Erythroblast (primary cell): ENCODE results near the gene LIAS.

Source experiments
- GATA1 ChIP-seq: IDR thresholded peaks from 2 replicates; pipeline ENCODE4 v1.6.1; 2011; ENCODE audit warnings: low read depth, mild to moderate bottlenecking, control low read depth, low read length, moderate library complexity
- POLR2A ChIP-seq: IDR thresholded peaks from 2 replicates; pipeline ENCODE4 v1.6.1; 2011; ENCODE audit warnings: mild to moderate bottlenecking, low read length

- TF ChIP-seq POLR2A, result no peak
- TF ChIP-seq GATA1, result no peak
Observed at GRCh38 chr4:39464886-39465501, 6.1 kb downstream of the LIAS start.
